Psoas muscle (tissue), 8 donors: Measurements from ENCODE around the gene PRKCSH. TPM values are rescaled to one million over a fixed set of nuclear protein-coding genes. Genes with fewer than 3 reads are reported as not detected.
A peak's percentile ranks its signal among the peaks of the same experiment; 100 is the strongest.

ENCODE experiments used
- ATAC-seq, 4 donors: fragments of 200-7000 bp; cut with Tn5 transposase; one replicate each; pipeline ENCODE4 v1.9.1; 2020; ENCODE audit warnings: moderate library complexity in 3 of 4, mild to moderate bottlenecking in 2 of 4
- DNase-seq, 2 donors: peaks; one replicate each; pipeline ENCODE4 v3.0.0-alpha.2; 2020
- H3K27ac ChIP-seq: fragments of 200-600 bp; one replicate; pipeline ENCODE4 v1.8.0; 2022
- H3K27me3 ChIP-seq, 3 donors: fragments of 200-600 bp in 1 of 3; one replicate each; pipeline versions ENCODE4 v1.6.1 to v1.8.0; 2013 to 2022; ENCODE audit warnings: low read length in 2 of 3, mild to moderate bottlenecking in 2 of 3, moderate library complexity in 1 of 3; ENCODE audit not compliant: insufficient read depth in 3 of 3
- H3K36me3 ChIP-seq, 2 donors: fragments of 200-600 bp in 1 of 2; one replicate each; pipeline versions ENCODE4 v1.6.1 to v1.8.0; 2013 to 2022; ENCODE audit warnings: low read depth in 1 of 2, mild to moderate bottlenecking in 1 of 2, moderate library complexity in 1 of 2; ENCODE audit not compliant: insufficient read depth in 1 of 2
- H3K4me1 ChIP-seq: fragments of 200-600 bp; one replicate; pipeline ENCODE4 v1.8.0; 2022
- H3K4me3 ChIP-seq: fragments of 200-600 bp; one replicate; pipeline ENCODE4 v1.8.0; 2022; ENCODE audit warnings: mild to moderate bottlenecking
- H3K9me3 ChIP-seq: fragments of 200-600 bp; one replicate; pipeline ENCODE4 v1.8.0; 2022
- CTCF ChIP-seq: fragments of 200-600 bp; IDR thresholded peaks from one replicate; pipeline ENCODE4 v1.8.0; 2022; ENCODE audit warnings: antibody characterized with exemption
- WGBS, 3 donors: extraction: QIAGEN DNeasy Blood & Tissue Kit; methylation state at CpG; one replicate each; pipeline versions ENCODE4 v1.1.6 to v1.1.7; 2013; 5-methylcytosine and 5-hydroxymethylcytosine counted together
- intact Hi-C, 2 donors: fragments of 100-400 bp; cut with DNase I; formaldehyde crosslinking; loops; one replicate each; pipeline versions ENCODE4 v1.11.0 to v1.14.2; 2022
- polyA plus RNA-seq, 3 donors: library from polyadenylated mRNA; stranded (reverse); fragments of 200-250 nt; gene quantifications; one replicate each; pipeline ENCODE4 v1.2.3, GENCODE V29; 2013
- total RNA-seq, 4 donors: library from RNA; stranded (reverse); fragmentation: NEBNext Ultra II Directional in 2 of 4; extraction: Animal tissue kit (Norgen Biotek cat#: 25700) in 2 of 4; gene quantifications; one replicate each; pipeline versions ENCODE4 v1.2.1 to v1.2.4, GENCODE V29; 2021 to 2023
- donor health status: healthy with polysubstance abuse.
- donor health status: DM: no; HTN: no; CAD: no; lungs with moderate emphysema.
- donor health status: Bipolar disorder and iron deficiency.
- donor health status: healthy.
- donor health status: DM: yes; HTN: yes; CAD: no.
- donor health status: DM: no; HTN: no; CAD: no.
- donor health status: DM: no; HTN: no; CAD: no.
- donor health status: DM: yes; HTN: yes; CAD: no.

The PRKCSH gene
- total and polyA plus RNA-seq, 7 donors = 48.5 to 98.4 (median 60.9) TPM

GRCh38 chr19:11450570-11451326 is 15.3 kb downstream of the PRKCSH start:
- ATAC-seq = peak in 1 of 4 donors; percentile 16
- no peaks in the 10 kb centered on the region for H3K9me3 ChIP-seq
- H3K4me1 ChIP-seq = no peaks in the 10 kb centered on the region
- H3K36me3 ChIP-seq = peaks cover 0 to 45% of the 10 kb centered on the region in 2 donors
- H3K27me3 ChIP-seq = peaks cover 0 to 17% (median 10%) of the 10 kb centered on the region in 3 donors
- no peak for DNase-seq
- intact Hi-C loops = no loop called here
- no peak for TF ChIP-seq CTCF
- H3K27ac ChIP-seq = no peak overlapping the region
- WGBS, 3 donors = 83 to 85% (median 85%) methylated on average over 21 of the region's 21 CpGs
- H3K4me3 ChIP-seq = no peak overlapping the region

DNA sequence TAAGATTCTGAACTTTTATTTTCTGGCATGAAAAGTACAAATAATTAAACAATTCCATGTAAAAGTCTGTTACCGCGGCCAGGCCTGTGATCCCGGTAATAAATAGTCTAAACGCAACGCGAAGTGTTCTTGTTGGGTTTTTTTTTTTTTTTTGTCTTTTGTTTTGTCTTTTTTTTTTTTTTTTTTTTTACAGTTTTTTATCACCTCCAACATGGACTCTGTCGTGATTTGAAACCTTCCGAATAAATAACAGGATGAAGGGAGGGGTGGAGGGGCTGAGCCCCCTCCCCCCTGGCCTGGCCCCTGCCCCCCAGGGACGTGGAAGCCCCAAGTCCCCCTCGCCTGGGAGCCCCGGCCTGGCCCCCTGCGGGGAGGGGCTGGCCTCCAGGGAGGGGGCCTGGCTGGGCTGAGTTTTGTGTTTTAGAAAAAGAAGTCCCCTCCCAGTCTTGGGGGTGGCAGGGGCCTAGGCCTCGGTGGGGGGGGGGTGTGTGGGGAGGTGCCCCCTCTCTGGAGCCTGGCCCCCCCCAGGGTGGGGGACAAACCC is 16.0 kb downstream of the PRKCSH start:
- DNase-seq (no peak), ATAC-seq (no peak)
- peaks cover 0 to 17% (median 10%) of the 10 kb centered on the region in 3 donors for H3K27me3 ChIP-seq
- no peak overlapping the region for H3K4me3 ChIP-seq
- no peak overlapping the region for H3K27ac ChIP-seq
- WGBS, 3 donors = 24 to 38% (median 25%) methylated on average over 10 to 13 of the region's 13 CpGs
- H3K4me1 ChIP-seq = no peaks in the 10 kb centered on the region
- no peak for TF ChIP-seq CTCF
- intact Hi-C loops = no loop called here
- no peaks in the 10 kb centered on the region for H3K9me3 ChIP-seq
- peaks cover 0 to 41% of the 10 kb centered on the region in 2 donors for H3K36me3 ChIP-seq

DNA sequence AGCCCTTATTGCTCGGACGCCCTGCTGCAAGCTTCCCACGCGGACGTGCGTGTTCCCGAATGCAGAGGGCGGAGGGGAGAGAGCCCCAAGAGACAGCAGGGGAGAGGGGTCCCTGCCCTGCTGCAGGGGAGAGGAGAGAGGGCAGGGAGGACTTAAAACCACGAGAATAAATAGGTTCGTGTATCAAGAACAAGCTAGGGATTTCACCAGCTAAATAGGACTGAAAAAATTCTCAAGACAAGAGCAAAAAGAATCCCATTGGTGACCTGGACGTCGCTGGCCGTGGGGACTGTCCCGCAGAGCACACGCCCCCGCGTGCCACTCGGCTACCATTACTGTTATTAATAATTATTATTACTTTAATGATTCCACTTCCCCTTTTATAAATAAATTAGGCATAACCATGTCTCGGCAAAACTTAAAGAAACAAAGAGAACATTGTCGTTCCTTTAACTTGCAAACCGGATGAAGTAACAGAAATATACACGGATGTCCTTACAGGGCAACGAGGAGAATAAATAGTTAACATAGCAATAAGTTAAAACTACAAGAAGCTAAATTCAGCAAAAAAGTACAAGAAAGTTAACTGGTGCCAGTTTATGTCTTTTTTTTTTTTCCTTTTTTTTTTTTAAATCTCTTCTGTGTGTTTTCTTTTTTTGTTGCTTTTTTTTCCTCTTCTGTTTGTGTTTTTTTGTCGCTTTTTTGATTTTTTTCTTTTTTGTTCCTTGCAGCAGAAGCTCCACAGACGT is 16.6 kb downstream of the PRKCSH start:
- Histone ChIP-seq H3K27me3 (peaks cover 0 to 17% (median 10%) of the 10 kb centered on the region in 3 donors), H3K9me3 (no peaks in the 10 kb centered on the region), H3K4me3 (no peak overlapping the region), H3K4me1 (no peaks in the 10 kb centered on the region), H3K36me3 (peaks cover 0 to 34% of the 10 kb centered on the region in 2 donors), H3K27ac (no peak overlapping the region)
- intact Hi-C loops = no loop called here
- DNase-seq (no peak), ATAC-seq (no peak)
- no peak for TF ChIP-seq CTCF
- WGBS, 3 donors = 24 to 30% (median 26%) methylated on average over 25 of the region's 25 CpGs

- Histone ChIP-seq H3K9me3 (no peaks in the 10 kb centered on the region), H3K36me3 (peaks cover 0 to 29% of the 10 kb centered on the region in 2 donors), H3K4me1 (no peaks in the 10 kb centered on the region), H3K4me3 (no peak overlapping the region), H3K27me3 (peaks cover 0 to 20% (median 10%) of the 10 kb centered on the region in 3 donors), H3K27ac (no peak overlapping the region)
- no peak for ATAC-seq
- WGBS, 3 donors = 68 to 71% (median 69%) methylated on average over 32 to 33 of the region's 33 CpGs
- TF ChIP-seq CTCF = no peak
- intact Hi-C loops = no loop called here
- no peak for DNase-seq
These were observed 17.3 kb downstream of the PRKCSH start for GRCh38 chr19:11452620-11453310.
